Pulmonary artery endothelial cell (primary cell): Measurements from ENCODE around the gene ARL5B. TPM values are rescaled to one million over a fixed set of nuclear protein-coding genes. Genes with fewer than 3 reads are reported as not detected.
"Not testable (repeated sequence)": the region's sequence is repeated elsewhere in the genome, so short reads cannot be mapped to it uniquely, and the experiment has no call there.

Experiments
- DNase-seq: peaks from one replicate; pipeline ENCODE4 v3.0.0-alpha.2; 2011; ENCODE audit warnings: low read depth, low spot score
- total RNA-seq: library from RNA; depleted of rRNA; stranded (reverse); fragments of >200 nt; gene quantifications from 2 replicates; pipeline ENCODE4 v1.2.3, GENCODE V29; 2014

The ARL5B gene
- 19.5 and 19.8 TPM in 2 replicates for total RNA-seq

- DNase-seq, result peak; percentile 95
Observed at GRCh38 chr10:18659125-18659818, at the start of gene ARL5B. Gene ARL5B (plus strand): TSS chr10:18659431. CDS start chr10:18659638, 207 bp downstream.

GRCh38 chr10:18610517-18610916 lies 48.7 kb upstream of the ARL5B start:
- peak; percentile 68 for DNase-seq

- DNase-seq, result no peak
Observed at GRCh38 chr10:18611168-18611567, 48.1 kb upstream of the ARL5B start.

GRCh38 chr10:18615618-18616017 lies 43.6 kb upstream of the ARL5B start:
- no peak for DNase-seq

GRCh38 chr10:18616337-18616736 lies 42.9 kb upstream of the ARL5B start:
- no peak for DNase-seq

GRCh38 chr10:18619016-18619415 lies 40.2 kb upstream of the ARL5B start:
- DNase-seq, result no peak

- no peak for DNase-seq
Observed at GRCh38 chr10:18620856-18621255, 38.4 kb upstream of the ARL5B start.

- not testable (repeated sequence) for DNase-seq
Observed at GRCh38 chr10:18623671-18624070, 35.6 kb upstream of the ARL5B start.

- DNase-seq, result no peak
Observed at GRCh38 chr10:18625886-18626285, 33.3 kb upstream of the ARL5B start.

GRCh38 chr10:18627452-18628018 lies 31.7 kb upstream of the ARL5B start:
- peak; percentile 8 for DNase-seq

- DNase-seq, result not testable (repeated sequence)
Observed at GRCh38 chr10:18632500-18632899, 26.7 kb upstream of the ARL5B start.

GRCh38 chr10:18635995-18636394 lies 23.2 kb upstream of the ARL5B start:
- DNase-seq, result no peak

- DNase-seq, result not testable (repeated sequence)
Observed at GRCh38 chr10:18637400-18637799, 21.8 kb upstream of the ARL5B start.

- not testable (repeated sequence) for DNase-seq
Observed at GRCh38 chr10:18639719-18640118, 19.5 kb upstream of the ARL5B start.

GRCh38 chr10:18647151-18647550 lies 12.1 kb upstream of the ARL5B start:
- no peak for DNase-seq

- no peak for DNase-seq
Observed at GRCh38 chr10:18647945-18648344, 11.3 kb upstream of the ARL5B start.

- no peak for DNase-seq
Observed at GRCh38 chr10:18649364-18649959, 9.8 kb upstream of the ARL5B start.

GRCh38 chr10:18650404-18650997 lies 8.7 kb upstream of the ARL5B start:
- DNase-seq, result no peak

- DNase-seq, result no peak
Observed at GRCh38 chr10:18651324-18652007, 7.8 kb upstream of the ARL5B start, which contains the start of gene NSUN6. Gene NSUN6 (minus strand): TSS chr10:18651587. CDS start chr10:18651203, 384 bp downstream.

- no peak for DNase-seq
Observed at GRCh38 chr10:18653112-18653511, 6.1 kb upstream of the ARL5B start.

- no peak for DNase-seq
Observed at GRCh38 chr10:18656724-18657123, 2.5 kb upstream of the ARL5B start.
